A549 (cell line): ENCODE data around the gene PHEX.

ENCODE experiments used
- BHLHE40 ChIP-seq: IDR thresholded peaks from 2 replicates; pipeline ENCODE4 v1.6.1; 2012; ENCODE audit warnings: low read depth, low read length, inconsistent platforms
- CEBPB ChIP-seq, 2 experiments: fragments of >200 bp in 1 of 2; sonication (Bioruptor Twin) in 1 of 2; formaldehyde crosslinking in 1 of 2; IDR thresholded peaks; 2 replicates each; pipeline ENCODE4 v1.6.1; 2012 to 2016
- MAX ChIP-seq: IDR thresholded peaks from 2 replicates; pipeline ENCODE4 v1.6.1; 2012
- POLR2A ChIP-seq: IDR thresholded peaks from 2 replicates; pipeline ENCODE4 v1.6.1; 2012; ENCODE audit warnings: mild to moderate bottlenecking, low read length
- TF ChIP-seq, protein P1 (sequence below): fragments of >200 bp; sonication (Bioruptor Twin); formaldehyde crosslinking; IDR thresholded peaks from 3 replicates; pipeline ENCODE4 v1.5.1; 2016

GRCh38 chrX:22147214-22147613, 115.1 kb downstream of the PHEX start:
- TF ChIP-seq MAX: no peak
- TF ChIP-seq, protein P1, sequence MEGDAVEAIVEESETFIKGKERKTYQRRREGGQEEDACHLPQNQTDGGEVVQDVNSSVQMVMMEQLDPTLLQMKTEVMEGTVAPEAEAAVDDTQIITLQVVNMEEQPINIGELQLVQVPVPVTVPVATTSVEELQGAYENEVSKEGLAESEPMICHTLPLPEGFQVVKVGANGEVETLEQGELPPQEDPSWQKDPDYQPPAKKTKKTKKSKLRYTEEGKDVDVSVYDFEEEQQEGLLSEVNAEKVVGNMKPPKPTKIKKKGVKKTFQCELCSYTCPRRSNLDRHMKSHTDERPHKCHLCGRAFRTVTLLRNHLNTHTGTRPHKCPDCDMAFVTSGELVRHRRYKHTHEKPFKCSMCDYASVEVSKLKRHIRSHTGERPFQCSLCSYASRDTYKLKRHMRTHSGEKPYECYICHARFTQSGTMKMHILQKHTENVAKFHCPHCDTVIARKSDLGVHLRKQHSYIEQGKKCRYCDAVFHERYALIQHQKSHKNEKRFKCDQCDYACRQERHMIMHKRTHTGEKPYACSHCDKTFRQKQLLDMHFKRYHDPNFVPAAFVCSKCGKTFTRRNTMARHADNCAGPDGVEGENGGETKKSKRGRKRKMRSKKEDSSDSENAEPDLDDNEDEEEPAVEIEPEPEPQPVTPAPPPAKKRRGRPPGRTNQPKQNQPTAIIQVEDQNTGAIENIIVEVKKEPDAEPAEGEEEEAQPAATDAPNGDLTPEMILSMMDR: no peak
- TF ChIP-seq CEBPB (IDR thresholded peaks at IDR 0.05): no peak
- no peak for TF ChIP-seq POLR2A
- TF ChIP-seq BHLHE40: no peak
